Measurements from ENCODE around the gene RHOXF1.
"Not testable (repeated sequence)": the region's sequence is repeated elsewhere in the genome, so short reads cannot be mapped to it uniquely, and the experiment has no call there.

Gene RHOXF1

DNA sequence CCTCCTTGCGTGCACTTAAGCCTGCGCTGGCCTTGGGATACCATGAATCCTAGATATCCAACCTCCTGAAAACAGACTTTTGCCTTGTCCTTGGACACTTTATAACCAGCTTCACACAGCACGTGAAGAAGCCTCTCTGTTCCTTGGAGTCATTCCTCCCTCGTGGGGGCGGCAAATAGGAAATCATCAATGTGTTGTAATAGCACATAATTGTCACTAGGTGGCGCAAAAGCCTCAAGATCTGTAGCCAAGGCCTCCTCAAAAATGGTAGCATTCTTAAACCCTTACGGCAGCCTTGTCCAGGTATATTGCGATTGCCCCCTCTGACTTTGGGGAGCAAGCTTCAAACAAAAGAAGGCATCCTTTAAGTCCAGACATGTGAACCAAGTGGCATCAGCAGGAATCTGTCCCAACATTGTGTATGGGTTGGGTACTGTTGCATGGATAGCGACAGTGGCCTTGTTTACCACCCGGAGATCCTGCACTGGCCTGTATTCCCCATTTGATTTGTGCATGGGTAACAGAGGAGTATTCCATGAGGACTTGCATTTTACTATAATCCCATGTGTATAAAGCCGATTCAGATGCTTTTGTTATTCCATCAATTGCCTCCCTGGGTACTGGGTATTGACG is 30.0 kb downstream of the RHOXF1 start:
- DNase-seq (ENCODE audit: low spot score), result not testable (repeated sequence)

DNA sequence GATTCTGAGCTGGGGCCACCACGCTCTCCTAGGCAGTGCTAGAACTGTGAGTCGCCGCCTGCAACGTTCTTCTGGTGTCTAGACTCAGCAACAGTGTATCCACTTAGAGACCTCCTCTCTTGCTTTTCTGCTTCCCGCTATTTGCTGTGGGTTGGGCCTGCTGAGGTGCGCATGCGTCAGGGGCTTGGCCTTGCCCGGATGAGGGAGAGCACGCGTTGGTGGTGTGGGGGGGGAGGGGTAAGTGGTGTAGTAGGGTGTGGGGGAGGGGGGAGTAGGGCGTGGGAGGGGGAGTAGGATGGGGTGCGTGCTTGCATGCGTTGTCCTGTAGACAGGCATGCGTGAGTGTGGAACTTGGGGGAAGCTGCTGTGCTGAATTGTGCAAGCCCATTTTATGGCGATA is 38.1 kb downstream of the RHOXF1 start, which contains the start of gene RHOXF2B:
Gene RHOXF2B (minus strand): TSS at position 101 of the 400 bp plus-strand sequence. CDS start 138 bp downstream, outside the sequence.
- not testable (repeated sequence) for DNase-seq (ENCODE audit: low spot score)

- DNase-seq (ENCODE audit: low spot score), result not testable (repeated sequence)
These were observed 49.5 kb downstream of the RHOXF1 start for GRCh38 chrX:120066169-120066568.
